GM23248 (cell line): Measurements from ENCODE around the gene SEPTIN3. TPM values are rescaled to one million over a fixed set of nuclear protein-coding genes. Genes with fewer than 3 reads are reported as not detected.
A peak's percentile ranks its signal among the peaks of the same experiment; 100 is the strongest.

Experiments used
- DNase-seq: peaks from one replicate; pipeline ENCODE4 v3.0.0-alpha.2; 2015
- H2AFZ ChIP-seq: fragments of 200-600 bp; sonication (generic); 2 replicates; pipeline ENCODE4 v1.6.1; 2016; ENCODE audit warnings: antibody characterized with exemption
- H3F3A ChIP-seq: fragments of 200-600 bp; sonication (generic); 2 replicates; pipeline ENCODE4 v1.6.1; 2016; ENCODE audit warnings: mild to moderate bottlenecking, antibody characterized with exemption, mixed run types; ENCODE audit not compliant: insufficient read depth
- H3K27ac ChIP-seq: fragments of 200-600 bp; sonication (generic); 2 replicates; pipeline ENCODE4 v1.5.1; 2016; ENCODE audit warnings: mild to moderate bottlenecking
- H3K27me3 ChIP-seq: fragments of 200-600 bp; sonication (generic); replicated peaks from 2 replicates; pipeline ENCODE4 v1.6.1; 2016; ENCODE audit warnings: mild to moderate bottlenecking; ENCODE audit not compliant: insufficient read depth
- H3K36me3 ChIP-seq: fragments of 200-600 bp; sonication (generic); 2 replicates; pipeline ENCODE4 v1.6.1; 2016; ENCODE audit warnings: low read depth, mild to moderate bottlenecking
- H3K4me1 ChIP-seq: fragments of 200-600 bp; sonication (generic); 2 replicates; pipeline ENCODE4 v1.6.1; 2016; ENCODE audit warnings: mild to moderate bottlenecking; ENCODE audit not compliant: insufficient read depth
- H3K4me2 ChIP-seq: fragments of 200-600 bp; sonication (generic); one replicate; pipeline ENCODE4 v1.6.1; 2016; ENCODE audit warnings: mild to moderate bottlenecking; ENCODE audit not compliant: unreplicated experiment
- H3K4me3 ChIP-seq: fragments of 200-600 bp; sonication (generic); 2 replicates; pipeline ENCODE4 v1.5.1; 2016; ENCODE audit warnings: mild to moderate bottlenecking
- H3K79me2 ChIP-seq: fragments of 200-600 bp; sonication (generic); 2 replicates; pipeline ENCODE4 v1.6.1; 2016; ENCODE audit warnings: mild to moderate bottlenecking; ENCODE audit not compliant: insufficient read depth
- H3K9ac ChIP-seq: fragments of 200-600 bp; sonication (generic); 2 replicates; pipeline ENCODE4 v1.6.1; 2016; ENCODE audit warnings: mild to moderate bottlenecking
- H3K9me2 ChIP-seq: fragments of 200-600 bp; sonication (generic); 2 replicates; pipeline ENCODE4 v1.6.1; 2016; ENCODE audit warnings: mixed run types, mild to moderate bottlenecking, moderate library complexity; ENCODE audit not compliant: insufficient read depth
- H3K9me3 ChIP-seq: fragments of 200-600 bp; sonication (generic); one replicate; pipeline ENCODE4 v1.6.1; 2017; ENCODE audit warnings: low read depth
- H4K20me1 ChIP-seq: fragments of 200-600 bp; sonication (generic); 2 replicates; pipeline ENCODE4 v1.6.0; 2016; ENCODE audit not compliant: insufficient read depth
- EZH2 ChIP-seq: fragments of 200-600 bp; sonication (generic); IDR thresholded peaks from 2 replicates; pipeline ENCODE4 v1.6.1; 2018; ENCODE audit warnings: antibody characterized with exemption, mild to moderate bottlenecking; ENCODE audit not compliant: insufficient read depth, poor library complexity, severe bottlenecking
- EZH2phosphoT487 ChIP-seq: fragments of 200-600 bp; sonication (generic); IDR thresholded peaks from 2 replicates; pipeline ENCODE4 v1.6.1; 2018; ENCODE audit warnings: antibody characterized with exemption, moderate library complexity, mild to moderate bottlenecking, low read depth; ENCODE audit not compliant: insufficient read depth
- whole genome bisulfite sequencing, 2 experiments: methylation state at CpG; one replicate each; pipeline ENCODE4 v1.1.6; 2015 to 2017; ENCODE audit warnings: low lambda C conversion rate in 2 of 2, low coverage in 1 of 2; ENCODE audit errors: missing lambda C conversion rate in 2 of 2; 5-methylcytosine and 5-hydroxymethylcytosine counted together
- in situ Hi-C: fragments of 300-500 bp; cut with MboI; formaldehyde crosslinking; loops from 2 replicates; pipeline ENCODE4 v1.15.0; 2020
- polyA plus RNA-seq: library from polyadenylated mRNA; unstranded; fragments of >200 nt; fragmentation: Nextera tagmentation; extraction: Ambion mirVana; gene quantifications from 2 replicates; pipeline ENCODE4 v1.2.1, GENCODE V29; 2016
- total RNA-seq: library from RNA; depleted of rRNA; stranded (reverse); fragments of >200 nt; shearing (Covaris generic); gene quantifications from 2 replicates; pipeline ENCODE4 v1.2.3, GENCODE V29; 2014

SEPTIN3 gene
- total and polyA plus RNA-seq, 2 experiments from 2014 or later: 0.06 TPM; not detected in 1

- 28 to 56% methylated on average over 3 to 9 of the region's 9 CpGs for WGBS, 2 experiments
- no peak overlapping the region for H3K4me2 ChIP-seq
- no peak for DNase-seq
- in situ Hi-C loops: no loop called here
- no peaks in the 10 kb centered on the region for H4K20me1 ChIP-seq
- H3K4me3 ChIP-seq: no peak overlapping the region
- H2AFZ ChIP-seq: no peak overlapping the region
- no peaks in the 10 kb centered on the region for H3K9me2 ChIP-seq
- H3F3A ChIP-seq: peaks cover 13% of the 10 kb centered on the region
- no peak overlapping the region for H3K27ac ChIP-seq
- no peaks in the 10 kb centered on the region for H3K79me2 ChIP-seq
- TF ChIP-seq EZH2phosphoT487 (no peak), EZH2 (no peak)
- H3K27me3 ChIP-seq: peaks cover 31% of the 10 kb centered on the region
- H3K9ac ChIP-seq: no peak overlapping the region
- no peaks in the 10 kb centered on the region for H3K36me3 ChIP-seq
- 0 out of 2 replicates have a peak, but pooled peaks cover 4% of the 10 kb centered on the region for H3K4me1 ChIP-seq
- no peaks in the 10 kb centered on the region for H3K9me3 ChIP-seq
Observed at GRCh38 chr22:41979423-41980250, 10.4 kb downstream of the SEPTIN3 start.

- no peak overlapping the region for H3K4me3 ChIP-seq
- no peak overlapping the region for H2AFZ ChIP-seq
- no peaks in the 10 kb centered on the region for H3K9me2 ChIP-seq
- in situ Hi-C loops: no loop called here
- TF ChIP-seq EZH2 (no peak), EZH2phosphoT487 (no peak)
- H3K9me3 ChIP-seq: no peaks in the 10 kb centered on the region
- no peaks in the 10 kb centered on the region for H3K79me2 ChIP-seq
- no peaks in the 10 kb centered on the region for H4K20me1 ChIP-seq
- no peaks in the 10 kb centered on the region for H3K36me3 ChIP-seq
- peaks cover 4% of the 10 kb centered on the region for H3K27me3 ChIP-seq
- H3K4me2 ChIP-seq: no peak overlapping the region
- no peak overlapping the region for H3K9ac ChIP-seq
- H3F3A ChIP-seq: peaks cover 13% of the 10 kb centered on the region
- no peak overlapping the region for H3K27ac ChIP-seq
- 75 to 78% methylated on average over 5 of the region's 5 CpGs for WGBS, 2 experiments
- no peak for DNase-seq
- H3K4me1 ChIP-seq: no peaks in the 10 kb centered on the region
Observed at GRCh38 chr22:41982865-41983264, 13.6 kb downstream of the SEPTIN3 start.

- Histone ChIP-seq H3K9ac (no peak overlapping the region), H2AFZ (no peak overlapping the region), H3K9me2 (no peaks in the 10 kb centered on the region), H3K36me3 (no peaks in the 10 kb centered on the region), H3K9me3 (no peaks in the 10 kb centered on the region), H3K79me2 (no peaks in the 10 kb centered on the region), H3F3A (peaks cover 13% of the 10 kb centered on the region), H3K4me2 (peak overlapping the region; percentile 9), H3K27ac (no peak overlapping the region), H3K27me3 (no peaks in the 10 kb centered on the region; the same call in 1 of the 2 replicates), H3K4me3 (no peak overlapping the region), H4K20me1 (no peaks in the 10 kb centered on the region), H3K4me1 (no peaks in the 10 kb centered on the region)
- peak; percentile 66 for DNase-seq
- in situ Hi-C loops: no loop called here
- TF ChIP-seq EZH2phosphoT487 (no peak), EZH2 (no peak)
- 37 to 43% methylated on average over 6 of the region's 6 CpGs for WGBS, 2 experiments
Observed at GRCh38 chr22:41983513-41984405, 14.5 kb downstream of the SEPTIN3 start.

DNA sequence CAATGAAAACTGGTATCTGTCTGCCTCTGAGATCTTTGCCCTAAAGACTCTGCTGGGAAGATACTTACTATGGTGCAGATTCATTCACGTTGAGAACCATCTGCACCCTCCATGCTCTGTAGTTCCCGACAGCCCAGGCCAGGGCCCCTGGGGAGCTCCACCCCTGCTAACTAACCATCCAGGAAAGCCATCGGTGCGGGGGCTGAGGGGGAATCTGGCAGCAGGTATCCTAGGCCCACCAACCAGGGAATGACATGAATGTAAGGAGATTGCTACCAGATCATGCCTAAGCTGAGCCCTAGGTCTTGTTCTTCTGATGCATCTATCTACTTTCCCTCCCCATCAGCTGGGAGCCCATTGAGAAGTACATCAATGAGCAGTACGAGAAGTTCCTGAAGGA lies 18.0 kb downstream of the SEPTIN3 start:
- 66 to 68% methylated on average over 5 of the region's 5 CpGs for WGBS, 2 experiments

More for the DNA sequence above, 18.0 kb downstream of the SEPTIN3 start:
- H2AFZ ChIP-seq: no peak overlapping the region
- no peak for TF ChIP-seq EZH2
- TF ChIP-seq EZH2phosphoT487: no peak
- no peaks in the 10 kb centered on the region for H3K9me2 ChIP-seq
- no peak for DNase-seq
- no peak overlapping the region for H3K4me2 ChIP-seq
- peaks cover 13% of the 10 kb centered on the region for H3F3A ChIP-seq
- in situ Hi-C loops: no loop called here
- H3K27me3 ChIP-seq: no peaks in the 10 kb centered on the region; the same call in 1 of the 2 replicates
- H3K4me1 ChIP-seq: no peaks in the 10 kb centered on the region
- H3K36me3 ChIP-seq: no peaks in the 10 kb centered on the region
- H3K9ac ChIP-seq: no peak overlapping the region
- H3K27ac ChIP-seq: no peak overlapping the region
- no peaks in the 10 kb centered on the region for H3K9me3 ChIP-seq
- H3K79me2 ChIP-seq: no peaks in the 10 kb centered on the region
- no peak overlapping the region for H3K4me3 ChIP-seq
- no peaks in the 10 kb centered on the region for H4K20me1 ChIP-seq
